ENCODE data around the gene PLXDC2.
"Not testable (repeated sequence)": the region's sequence is repeated elsewhere in the genome, so short reads cannot be mapped to it uniquely, and the experiment has no call there.

PLXDC2 gene

GRCh38 chr10:19816411-19817230, at the start of gene PLXDC2:
PLXDC2 (plus strand) TSS chr10:19816432.
- no peak for DNase-seq

GRCh38 chr10:19767876-19768275, 48.4 kb upstream of the PLXDC2 start:
- no peak for DNase-seq

- not testable (repeated sequence) for DNase-seq
Measured at GRCh38 chr10:19769826-19770225, 46.4 kb upstream of the PLXDC2 start.

DNA sequence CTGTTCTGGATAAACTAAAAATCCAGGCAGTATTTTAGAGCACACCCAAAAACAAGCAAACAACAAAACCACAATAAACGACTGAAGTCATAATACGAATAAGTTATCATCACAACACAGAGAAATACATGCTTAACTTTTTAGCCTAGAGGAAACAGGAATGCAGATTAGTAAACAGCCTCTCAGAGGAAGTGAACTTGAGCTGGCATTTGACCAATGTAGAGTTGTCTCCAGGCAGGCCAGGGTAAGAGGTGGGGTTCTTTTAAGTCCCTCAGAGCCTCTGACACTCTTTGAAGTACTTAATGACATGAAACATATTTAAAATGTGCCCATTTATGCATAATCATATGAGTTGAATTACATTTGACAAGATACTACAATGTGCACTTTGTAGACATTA, 43.3 kb upstream of the PLXDC2 start:
- DNase-seq = no peak

GRCh38 chr10:19775296-19775695, 40.9 kb upstream of the PLXDC2 start:
- DNase-seq = no peak

DNA sequence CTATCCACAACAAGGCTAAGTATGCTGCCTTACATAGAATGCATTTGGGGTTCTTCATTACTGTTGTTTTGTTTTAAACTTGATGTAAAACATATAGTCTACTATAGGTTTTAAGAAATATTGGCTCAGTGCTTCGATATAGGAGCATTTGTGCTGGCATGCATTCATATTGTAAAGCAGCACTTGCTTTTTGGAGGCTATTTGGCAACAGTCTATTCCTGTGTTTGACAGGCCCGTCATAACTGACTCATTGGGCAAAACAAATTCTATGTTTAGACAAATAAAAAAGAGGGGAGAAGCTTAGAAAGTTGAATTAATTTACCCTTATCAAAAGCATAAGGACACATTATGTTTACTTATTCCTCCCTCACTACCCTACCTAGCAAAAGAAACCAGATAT, 38.4 kb upstream of the PLXDC2 start:
- DNase-seq = no peak

- DNase-seq = no peak
Measured at GRCh38 chr10:19778996-19779395, 37.2 kb upstream of the PLXDC2 start.

DNA sequence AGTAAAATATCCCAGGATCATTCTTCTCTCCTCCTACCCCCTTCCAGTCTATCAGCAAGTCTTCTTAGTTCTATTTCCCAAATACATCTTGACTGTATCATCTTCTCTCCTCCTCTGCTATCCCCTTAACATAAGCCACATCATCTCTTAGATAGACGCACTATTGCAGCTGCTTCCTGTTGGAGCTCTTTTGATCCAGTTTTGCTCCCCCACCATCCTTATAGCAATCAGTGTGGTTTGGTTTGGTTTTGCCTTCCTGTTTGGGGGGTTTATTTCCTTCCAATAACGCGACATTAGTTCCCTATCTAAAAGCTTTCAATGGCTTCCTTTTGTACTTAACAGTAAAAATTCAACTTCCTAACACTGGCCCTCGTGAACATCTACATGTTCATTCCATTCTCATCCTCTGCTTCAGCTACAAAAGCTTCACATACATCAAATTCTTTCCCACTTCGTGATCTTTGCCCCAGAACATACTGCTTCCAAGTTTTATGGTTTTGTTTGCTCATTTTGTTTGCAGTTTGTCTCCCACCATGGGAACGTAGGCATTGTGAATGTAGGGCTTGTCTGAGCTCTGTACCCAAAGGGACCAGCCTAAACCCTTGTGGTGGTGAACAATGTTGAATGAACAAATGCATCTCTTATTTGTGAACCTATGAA, 33.7 kb upstream of the PLXDC2 start:
- DNase-seq = no peak

DNA sequence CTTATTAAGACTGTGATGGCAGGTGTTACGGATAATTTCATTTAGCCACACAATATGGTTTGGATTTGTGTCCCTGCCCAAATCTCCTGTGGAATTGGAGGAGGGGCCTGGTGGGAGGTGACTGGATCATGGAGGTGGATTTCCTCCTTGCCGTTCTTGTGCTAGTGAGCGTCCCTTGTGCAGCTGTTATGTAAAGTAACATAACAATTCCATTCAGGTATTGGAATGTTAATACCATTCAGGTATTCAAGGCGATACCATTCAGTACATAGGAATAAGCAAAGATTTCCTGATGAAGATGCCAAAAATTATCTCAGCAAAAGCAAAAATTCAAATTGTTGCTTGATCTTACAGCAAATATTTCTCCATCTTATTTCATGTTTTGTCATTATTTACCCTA, 32.5 kb upstream of the PLXDC2 start:
- DNase-seq = no peak

GRCh38 chr10:19785366-19785765, 30.9 kb upstream of the PLXDC2 start:
- no peak for DNase-seq

GRCh38 chr10:19788075-19788686, 28.1 kb upstream of the PLXDC2 start:
- no peak for DNase-seq

- no peak for DNase-seq
Measured at GRCh38 chr10:19788902-19789301, 27.3 kb upstream of the PLXDC2 start.

- DNase-seq = no peak
Measured at GRCh38 chr10:19789607-19790006, 26.6 kb upstream of the PLXDC2 start.

GRCh38 chr10:19791032-19791431, 25.2 kb upstream of the PLXDC2 start:
- no peak for DNase-seq

- DNase-seq = no peak
Measured at GRCh38 chr10:19795684-19796083, 20.5 kb upstream of the PLXDC2 start.

DNA sequence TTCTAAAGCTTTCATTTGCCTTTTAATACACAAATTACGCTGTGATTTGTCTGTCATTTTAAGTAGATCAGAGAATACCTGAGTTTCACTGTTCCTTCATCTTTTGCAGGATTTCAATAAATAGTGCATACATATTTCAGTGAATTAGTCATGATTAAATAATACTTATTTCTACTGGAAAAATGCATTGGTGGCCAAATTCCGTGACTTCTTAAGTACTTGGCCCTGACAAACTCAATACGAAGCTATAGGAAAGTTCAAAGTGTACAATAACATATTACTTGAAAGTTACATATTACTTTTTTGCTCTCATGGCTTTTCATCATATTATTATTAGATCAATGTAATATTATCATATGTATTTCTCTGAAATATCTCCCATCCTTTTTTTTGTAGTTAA, 16.1 kb upstream of the PLXDC2 start:
- DNase-seq = no peak

DNA sequence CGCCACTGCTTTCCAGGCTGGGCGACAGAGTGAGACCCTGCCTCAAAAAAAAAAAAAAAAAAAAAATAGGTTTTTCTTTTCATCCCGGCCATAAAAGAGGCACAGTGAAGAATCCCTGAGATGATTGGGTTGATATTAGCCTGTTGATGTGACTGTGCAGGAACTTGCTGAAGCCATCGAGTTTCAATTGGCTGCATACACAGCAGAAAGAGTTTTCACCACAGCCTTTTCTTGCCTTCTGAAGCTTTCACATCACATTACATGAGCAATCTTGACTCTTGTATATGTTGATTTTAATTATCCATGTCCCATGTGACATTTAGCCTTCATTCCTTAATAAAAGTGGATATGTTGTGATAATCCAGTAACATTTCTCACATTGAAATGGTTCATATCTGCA, 14.9 kb upstream of the PLXDC2 start:
- no peak for DNase-seq

DNA sequence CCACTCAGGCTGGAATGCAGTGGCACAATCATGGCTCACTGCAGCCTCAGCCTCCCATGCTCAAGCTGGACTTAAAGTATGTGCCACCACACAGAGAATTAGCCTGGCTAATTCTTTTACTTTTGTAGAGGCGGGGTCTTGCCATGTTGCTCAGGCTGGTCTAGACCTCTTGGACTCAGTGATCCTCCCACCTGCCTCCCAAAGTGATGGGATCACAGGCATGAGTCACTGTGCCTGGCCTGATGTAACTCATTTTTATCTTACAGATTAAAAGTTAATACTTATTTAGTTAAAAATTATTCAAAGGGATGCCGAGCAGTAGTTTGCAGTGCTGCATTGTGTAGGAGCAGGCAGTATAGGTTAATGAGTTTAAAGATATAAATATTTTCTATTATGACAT, 12.6 kb upstream of the PLXDC2 start:
- DNase-seq = no peak

DNA sequence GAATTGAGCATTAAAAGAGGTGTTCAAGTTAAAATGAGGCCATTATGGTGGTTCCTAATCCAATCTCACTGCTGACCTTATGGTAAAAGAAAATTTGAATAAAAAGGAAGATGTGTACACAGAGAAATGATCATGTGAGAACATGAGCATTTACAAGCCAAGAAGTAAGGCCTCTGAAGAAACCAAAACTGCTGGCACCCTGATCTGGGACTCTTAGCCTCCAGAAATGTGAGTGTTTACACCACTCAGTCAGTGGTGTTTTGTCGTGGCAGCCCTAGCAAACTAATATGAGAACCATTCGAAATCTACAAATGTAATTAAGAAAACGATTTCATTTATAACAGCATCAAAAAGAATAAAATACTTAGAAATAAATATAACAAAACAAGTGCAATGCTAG, 6.8 kb upstream of the PLXDC2 start:
- no peak for DNase-seq

- DNase-seq = no peak
Measured at GRCh38 chr10:19811540-19811939, 4.7 kb upstream of the PLXDC2 start.

GRCh38 chr10:19812976-19813375, 3.3 kb upstream of the PLXDC2 start:
- no peak for DNase-seq

- DNase-seq = no peak
Measured at GRCh38 chr10:19815036-19815730, 1.0 kb upstream of the PLXDC2 start.

DNA sequence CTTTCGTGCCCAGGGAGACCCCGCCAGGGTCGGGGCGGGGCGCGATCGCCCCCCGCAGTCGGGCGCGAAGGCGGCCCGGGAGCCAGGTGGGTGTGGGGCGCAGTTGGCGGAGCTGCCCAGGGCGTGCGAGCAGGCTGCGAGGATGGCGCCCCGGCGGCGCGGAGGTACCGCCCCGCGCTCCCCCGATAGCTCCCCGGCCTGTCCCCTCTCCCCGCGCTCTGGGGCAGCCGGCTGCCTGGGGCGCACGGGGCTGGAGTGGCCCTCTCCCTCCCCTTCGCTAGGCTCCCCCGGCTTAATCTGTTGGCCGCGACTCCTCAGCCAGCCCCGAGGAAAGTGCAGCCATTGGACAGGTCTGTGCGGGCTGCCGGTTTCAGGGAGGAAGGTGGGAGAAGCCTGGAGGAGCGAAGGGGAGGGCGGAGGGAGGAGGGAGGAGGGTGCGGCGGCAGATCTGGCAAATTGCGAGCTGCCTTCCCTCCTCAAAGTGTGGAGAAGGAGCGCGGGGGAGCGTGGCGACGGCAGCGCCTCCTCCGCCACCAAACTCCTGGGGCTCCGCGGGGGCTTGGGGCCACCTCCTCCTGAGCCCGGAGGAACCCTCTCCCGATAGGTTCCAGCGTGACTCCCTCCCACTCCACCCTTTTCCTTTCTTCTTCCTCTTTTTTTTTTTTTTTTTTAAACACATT, 361 bp upstream of the PLXDC2 start:
- no peak for DNase-seq
